ENCODE results near the gene SOX13.

SOX13 gene

DNA sequence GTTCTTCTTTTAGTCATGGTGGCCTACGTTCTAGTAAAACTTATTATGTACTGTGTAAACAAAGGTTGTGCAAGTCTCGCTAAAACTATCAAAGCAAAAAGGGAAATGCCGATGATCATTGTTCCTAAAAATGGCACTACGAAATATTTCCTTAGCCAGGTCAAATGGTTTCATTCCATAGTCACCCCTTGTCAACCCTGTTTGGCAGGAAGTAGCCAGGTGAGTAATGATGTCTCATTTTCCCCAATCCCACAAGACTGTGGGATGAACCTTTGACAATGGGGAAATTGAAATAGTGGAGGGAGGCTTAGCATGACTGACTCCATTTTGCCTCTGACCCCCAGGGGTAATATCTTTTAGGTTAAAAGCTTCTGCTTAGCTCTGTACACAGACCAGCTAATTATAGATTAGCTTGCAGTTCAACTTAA lies 98.8 kb downstream of the SOX13 start:
- Histone ChIP-seq H3K4me1 (ENCODE audit: control insufficient read depth in 1 of 2, insufficient read depth in 1 of 2, low read depth in 1 of 2, low read length in 1 of 2) (no peaks in the 10 kb centered on the region), H3K4me3 (ENCODE audit: low read depth in 1 of 2, low read length in 1 of 2) (no peak overlapping the region), H3K27me3 (peaks cover 25% of the 10 kb centered on the region), H3K36me3 (no peaks in the 10 kb centered on the region), H3K27ac (no peak overlapping the region), H3K9me3 (peaks cover 22% of the 10 kb centered on the region)
- TF ChIP-seq, protein P1, sequence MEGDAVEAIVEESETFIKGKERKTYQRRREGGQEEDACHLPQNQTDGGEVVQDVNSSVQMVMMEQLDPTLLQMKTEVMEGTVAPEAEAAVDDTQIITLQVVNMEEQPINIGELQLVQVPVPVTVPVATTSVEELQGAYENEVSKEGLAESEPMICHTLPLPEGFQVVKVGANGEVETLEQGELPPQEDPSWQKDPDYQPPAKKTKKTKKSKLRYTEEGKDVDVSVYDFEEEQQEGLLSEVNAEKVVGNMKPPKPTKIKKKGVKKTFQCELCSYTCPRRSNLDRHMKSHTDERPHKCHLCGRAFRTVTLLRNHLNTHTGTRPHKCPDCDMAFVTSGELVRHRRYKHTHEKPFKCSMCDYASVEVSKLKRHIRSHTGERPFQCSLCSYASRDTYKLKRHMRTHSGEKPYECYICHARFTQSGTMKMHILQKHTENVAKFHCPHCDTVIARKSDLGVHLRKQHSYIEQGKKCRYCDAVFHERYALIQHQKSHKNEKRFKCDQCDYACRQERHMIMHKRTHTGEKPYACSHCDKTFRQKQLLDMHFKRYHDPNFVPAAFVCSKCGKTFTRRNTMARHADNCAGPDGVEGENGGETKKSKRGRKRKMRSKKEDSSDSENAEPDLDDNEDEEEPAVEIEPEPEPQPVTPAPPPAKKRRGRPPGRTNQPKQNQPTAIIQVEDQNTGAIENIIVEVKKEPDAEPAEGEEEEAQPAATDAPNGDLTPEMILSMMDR (IDR thresholded peaks at IDR 0.05), result no peak

DNA sequence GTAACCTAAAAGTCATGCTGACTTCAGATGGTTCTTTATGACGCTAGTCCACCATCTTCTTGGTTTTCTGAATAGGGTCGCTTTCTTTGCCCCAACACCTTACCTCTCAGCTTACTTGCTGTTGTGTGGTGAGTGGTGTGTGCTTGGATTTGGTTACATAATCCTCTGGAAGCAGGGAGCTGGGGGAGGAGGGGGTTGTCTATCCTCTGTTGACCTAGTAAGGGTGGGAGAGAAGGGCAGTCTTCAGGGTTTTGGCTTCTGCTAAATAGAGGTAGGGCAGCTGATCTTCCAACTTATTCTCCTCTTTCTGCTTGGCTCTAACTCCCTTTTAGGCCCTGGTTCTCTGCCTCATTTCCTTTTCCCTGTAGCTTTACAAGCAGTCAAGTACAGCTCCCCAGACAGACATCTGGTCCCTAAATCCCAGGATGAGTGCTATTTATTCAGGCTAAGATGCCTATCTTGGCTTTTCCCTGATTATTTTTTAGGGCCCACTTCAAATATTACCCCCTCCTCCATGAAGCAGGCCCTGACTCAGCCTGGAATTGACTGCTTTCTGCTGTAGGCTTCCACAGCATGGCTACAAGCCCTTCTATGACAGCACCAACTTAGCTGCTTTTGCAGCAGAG lies 99.6 kb downstream of the SOX13 start:
- H3K4me3 ChIP-seq (ENCODE audit: low read depth in 1 of 2, low read length in 1 of 2), result no peak overlapping the region
- H3K27me3 ChIP-seq, result peaks cover 26% of the 10 kb centered on the region
- peaks cover 22% of the 10 kb centered on the region for H3K9me3 ChIP-seq
- no peaks in the 10 kb centered on the region for H3K36me3 ChIP-seq
- no peaks in the 10 kb centered on the region for H3K4me1 ChIP-seq (ENCODE audit: control insufficient read depth in 1 of 2, insufficient read depth in 1 of 2, low read depth in 1 of 2, low read length in 1 of 2)
- H3K27ac ChIP-seq, result no peak overlapping the region
- TF ChIP-seq, protein P1 (IDR thresholded peaks at IDR 0.05), result no peak

DNA sequence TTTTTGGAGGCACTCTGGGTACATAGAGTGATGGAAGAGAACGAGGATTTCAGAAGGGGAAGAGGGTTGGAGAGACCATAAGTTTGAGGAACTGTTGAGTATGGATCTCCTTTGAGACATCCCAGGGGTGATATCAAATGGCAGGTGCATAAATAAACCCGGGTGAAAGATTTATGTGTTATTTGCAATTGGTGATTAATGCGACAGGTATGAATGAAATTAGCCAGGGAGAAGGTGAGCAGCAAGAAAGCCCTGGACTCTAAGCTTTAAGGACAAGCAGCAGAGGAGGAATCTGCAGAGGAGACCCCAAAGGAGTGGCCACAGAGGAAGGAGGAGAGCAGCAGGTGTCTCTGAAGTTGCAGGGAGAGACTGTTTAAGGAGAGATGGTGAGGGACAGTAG lies 102.0 kb downstream of the SOX13 start:
- TF ChIP-seq, protein P1 (IDR thresholded peaks at IDR 0.05), result no peak
- peaks cover 48% of the 10 kb centered on the region for H3K27me3 ChIP-seq
- peaks cover 6% of the 10 kb centered on the region for H3K9me3 ChIP-seq
- no peak overlapping the region for H3K4me3 ChIP-seq (ENCODE audit: low read depth in 1 of 2, low read length in 1 of 2)
- no peaks in the 10 kb centered on the region for H3K4me1 ChIP-seq (ENCODE audit: control insufficient read depth in 1 of 2, insufficient read depth in 1 of 2, low read depth in 1 of 2, low read length in 1 of 2)
- H3K36me3 ChIP-seq, result no peaks in the 10 kb centered on the region
- no peak overlapping the region for H3K27ac ChIP-seq

DNA sequence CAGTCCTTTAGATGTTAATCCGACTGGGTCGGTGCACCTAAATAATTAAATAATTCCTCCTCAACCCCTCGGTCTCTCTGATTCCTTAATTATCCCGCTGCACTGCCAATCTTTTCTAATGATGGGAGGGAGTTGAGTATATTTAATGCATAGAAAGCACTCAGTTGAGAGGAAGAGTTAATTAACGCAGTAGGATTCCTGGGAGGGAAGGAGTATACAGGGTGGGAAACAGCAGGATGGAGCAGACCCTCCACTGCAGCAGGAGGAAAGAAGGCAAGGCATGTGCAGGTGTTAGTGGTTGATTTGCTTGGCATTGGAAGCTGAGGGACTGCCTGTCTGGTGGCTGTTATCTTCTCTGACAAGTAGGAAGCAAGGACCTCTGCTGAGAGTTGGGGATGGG lies 103.1 kb downstream of the SOX13 start:
- H3K9me3 ChIP-seq, result no peaks in the 10 kb centered on the region
- H3K4me3 ChIP-seq (ENCODE audit: low read depth in 1 of 2, low read length in 1 of 2), result no peak overlapping the region
- no peaks in the 10 kb centered on the region for H3K36me3 ChIP-seq
- peaks cover 48% of the 10 kb centered on the region for H3K27me3 ChIP-seq
- TF ChIP-seq, protein P1 (IDR thresholded peaks at IDR 0.05), result no peak
- H3K4me1 ChIP-seq (ENCODE audit: control insufficient read depth in 1 of 2, insufficient read depth in 1 of 2, low read depth in 1 of 2, low read length in 1 of 2), result no peaks in the 10 kb centered on the region
- H3K27ac ChIP-seq, result no peak overlapping the region

DNA sequence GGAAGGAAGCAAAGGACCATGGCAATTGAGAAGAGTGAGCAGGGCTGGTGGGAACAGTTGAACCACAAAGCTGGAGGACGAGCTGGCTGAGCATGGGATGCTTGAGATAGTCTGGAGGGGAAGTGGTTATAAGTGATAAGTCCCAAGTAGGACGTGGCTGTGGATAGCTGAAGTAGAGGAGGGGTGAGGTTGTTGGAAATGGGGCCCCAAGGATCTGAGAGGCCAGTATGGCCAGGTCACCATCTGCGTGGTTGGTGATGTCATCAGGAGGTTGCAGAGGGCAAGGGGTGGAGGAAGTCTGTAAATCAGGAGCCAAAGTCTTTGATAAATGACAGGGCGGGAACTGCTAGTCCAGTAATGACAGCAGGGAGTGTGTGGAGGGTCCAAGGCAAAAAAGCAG lies 104.2 kb downstream of the SOX13 start:
- Histone ChIP-seq H3K4me1 (ENCODE audit: control insufficient read depth in 1 of 2, insufficient read depth in 1 of 2, low read depth in 1 of 2, low read length in 1 of 2) (no peaks in the 10 kb centered on the region), H3K27ac (no peak overlapping the region), H3K9me3 (no peaks in the 10 kb centered on the region), H3K27me3 (peaks cover 48% of the 10 kb centered on the region), H3K36me3 (no peaks in the 10 kb centered on the region), H3K4me3 (ENCODE audit: low read depth in 1 of 2, low read length in 1 of 2) (no peak overlapping the region)
- TF ChIP-seq, protein P1 (IDR thresholded peaks at IDR 0.05), result no peak

Measured in neutrophil (primary cell).